Bronchial epithelial cell (primary cell): Measurements from ENCODE around the gene CBX7. TPM values are rescaled to one million over a fixed set of nuclear protein-coding genes. Genes with fewer than 3 reads are reported as not detected.

Experiments
- DNase-seq: peaks from one replicate; pipeline ENCODE4 v3.0.0-alpha.2; 2010; ENCODE audit warnings: low read depth
- FAIRE-seq: peaks from 2 replicates; lab custom pipeline; 2011; peaks lifted over from hg19 to GRCh38; lab: Jason Lieb, UNC
- H3K27me3 ChIP-seq: 2 replicates; pipeline ENCODE4 v1.5.1; 2011; ENCODE audit warnings: low read length; ENCODE audit not compliant: control insufficient read depth, insufficient read depth
- H3K36me3 ChIP-seq: 2 replicates; pipeline ENCODE4 v1.5.1; 2011; ENCODE audit warnings: low read length; ENCODE audit not compliant: control insufficient read depth, insufficient read depth
- H3K4me3 ChIP-seq: 2 replicates; pipeline ENCODE4 v1.5.1; 2011; ENCODE audit warnings: mild to moderate bottlenecking, low read depth, low read length, control low read depth
- CTCF ChIP-seq: IDR thresholded peaks from 2 replicates; pipeline ENCODE4 v1.5.1; 2011; ENCODE audit warnings: mild to moderate bottlenecking, moderate library complexity, low read length, control low read depth, inconsistent platforms; ENCODE audit not compliant: insufficient read depth, severe bottlenecking
- total RNA-seq: library from RNA; depleted of rRNA; stranded (reverse); fragments of >200 nt; gene quantifications from 2 replicates; pipeline ENCODE4 v1.2.1, GENCODE V29; 2014

CBX7 gene
- total RNA-seq, 1 donor from 2014 or later, result 2.1 TPM

DNA sequence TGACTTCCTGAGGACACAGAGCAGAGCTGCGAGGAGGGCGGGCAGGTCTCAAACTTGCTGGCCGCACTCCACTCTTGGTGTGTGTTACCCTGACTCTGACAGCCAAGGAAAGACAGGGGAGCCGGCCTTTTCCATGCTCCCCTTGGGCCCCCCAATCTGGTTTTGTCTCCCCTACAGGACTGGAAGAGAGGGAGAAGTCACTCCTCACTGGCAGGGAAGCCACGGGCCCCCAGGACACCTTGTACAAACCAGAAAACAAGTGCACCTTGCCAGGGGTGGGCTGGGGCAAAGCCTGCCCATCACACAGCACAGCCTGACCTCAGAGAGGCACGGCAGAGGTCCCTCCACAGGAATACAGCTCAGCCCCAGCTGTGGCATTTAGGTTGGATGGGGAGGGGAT is 20.2 kb downstream of the CBX7 start:
- H3K4me3 ChIP-seq, result no peak overlapping the region
- DNase-seq, result no peak
- FAIRE-seq, result no peak
- no peak for TF ChIP-seq CTCF
- no peaks in the 10 kb centered on the region for H3K36me3 ChIP-seq
- H3K27me3 ChIP-seq, result peaks cover 3% of the 10 kb centered on the region

DNA sequence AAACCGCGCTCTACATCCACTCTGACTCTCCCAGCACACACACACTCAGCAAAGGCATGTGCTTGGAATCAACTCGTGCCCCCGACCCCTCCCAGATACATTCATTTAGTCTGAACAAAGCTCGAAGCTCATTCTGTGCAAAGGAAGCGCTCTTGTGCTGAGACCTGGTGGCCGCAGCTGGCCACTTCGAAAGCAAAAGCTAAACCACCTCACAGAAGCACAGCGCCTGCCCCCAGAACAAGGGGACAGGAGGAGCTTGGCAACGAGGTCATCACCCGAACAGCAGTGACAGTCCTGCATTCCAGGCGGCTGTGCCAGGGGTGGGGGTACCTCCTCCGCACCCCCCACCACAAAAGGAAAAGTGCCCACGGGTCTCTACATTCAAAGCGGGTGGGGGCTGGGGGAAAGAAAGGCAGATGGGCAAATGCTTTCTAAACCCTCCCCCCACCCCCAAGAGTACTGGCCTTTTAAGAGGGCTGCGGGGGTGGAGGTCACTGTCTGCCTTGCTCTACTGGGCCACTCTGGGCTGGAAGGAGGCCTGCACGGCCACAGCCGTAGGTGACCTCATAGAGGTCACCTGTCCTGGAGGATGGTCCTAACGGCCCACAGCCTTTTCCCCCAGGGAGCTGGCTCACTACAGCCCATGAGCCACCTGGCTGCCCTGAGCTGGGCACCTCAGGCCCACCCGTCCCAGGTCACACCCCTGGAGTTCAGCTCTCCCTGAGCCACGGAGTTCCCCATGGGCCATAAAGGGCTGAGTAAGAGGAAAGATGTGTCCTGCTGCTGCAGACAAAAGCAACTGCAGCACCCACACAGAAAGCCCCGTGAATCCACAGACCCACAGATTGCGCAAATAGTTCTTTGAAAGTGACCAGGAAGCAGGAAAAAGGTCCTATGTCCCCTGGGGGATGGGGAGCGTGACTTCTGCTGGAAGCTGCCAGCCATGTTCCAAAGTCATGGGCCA is 21.3 kb downstream of the CBX7 start:
- Histone ChIP-seq H3K36me3 (no peaks in the 10 kb centered on the region), H3K27me3 (peaks cover 3% of the 10 kb centered on the region), H3K4me3 (no peak overlapping the region)
- no peak for TF ChIP-seq CTCF
- no peak for FAIRE-seq
- no peak for DNase-seq

DNA sequence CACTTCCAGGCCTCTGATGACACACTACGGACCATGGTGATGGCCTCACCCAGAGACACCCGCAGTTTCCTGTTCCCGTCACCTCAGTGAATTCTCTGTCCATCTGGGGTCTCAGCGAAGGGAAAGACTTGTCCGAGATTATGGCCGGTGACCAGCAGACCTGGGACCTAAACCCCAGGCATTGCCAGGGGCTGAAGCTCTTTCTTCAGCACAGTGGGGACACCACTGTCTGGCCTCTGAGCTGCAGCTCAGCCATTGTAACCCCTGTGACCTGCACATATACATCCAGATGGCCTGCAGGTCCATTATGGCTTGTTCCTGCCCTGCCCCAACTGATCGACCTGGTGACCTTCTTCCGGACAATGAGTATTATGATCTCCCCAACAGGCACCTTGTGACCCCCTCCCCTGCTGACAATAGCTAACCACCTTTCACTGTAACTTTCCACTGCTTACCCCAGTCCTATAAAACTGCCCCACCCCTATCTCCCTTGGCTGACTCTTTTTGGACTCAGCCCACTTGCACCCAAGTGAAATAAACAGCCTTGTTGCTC is 22.3 kb downstream of the CBX7 start:
- Histone ChIP-seq H3K36me3 (no peaks in the 10 kb centered on the region), H3K4me3 (no peak overlapping the region), H3K27me3 (peaks cover 3% of the 10 kb centered on the region)
- DNase-seq, result no peak
- FAIRE-seq, result peak; percentile 83
- no peak for TF ChIP-seq CTCF

- FAIRE-seq, result no peak
Measured at GRCh38 chr22:39129746-39130145, 22.7 kb downstream of the CBX7 start.

GRCh38 chr22:39129081-39129480 is 23.4 kb downstream of the CBX7 start:
- FAIRE-seq (no peak), DNase-seq (no peak)
- Histone ChIP-seq H3K4me3 (no peak overlapping the region), H3K27me3 (peaks cover 3% of the 10 kb centered on the region), H3K36me3 (no peaks in the 10 kb centered on the region)
- no peak for TF ChIP-seq CTCF

More at GRCh38 chr22:39129746-39130145, 22.7 kb downstream of the CBX7 start:
- DNase-seq, result no peak
- H3K4me3 ChIP-seq, result no peak overlapping the region
- no peaks in the 10 kb centered on the region for H3K36me3 ChIP-seq
- no peak for TF ChIP-seq CTCF
- H3K27me3 ChIP-seq, result peaks cover 3% of the 10 kb centered on the region
